GM18517 (cell line): ENCODE data around the gene ETS1.
A peak's percentile ranks its signal among the peaks of the same experiment; 100 is the strongest.
"Not testable (repeated sequence)": the region's sequence is repeated elsewhere in the genome, so short reads cannot be mapped to it uniquely, and the experiment has no call there.

ENCODE experiments used
- ATAC-seq: cut with Tn5 transposase; IDR thresholded peaks from one replicate; pipeline ENCODE4 v1.9.1; 2021; ENCODE audit warnings: mild to moderate bottlenecking, moderate library complexity; ENCODE audit not compliant: unreplicated experiment

The ETS1 gene

DNA sequence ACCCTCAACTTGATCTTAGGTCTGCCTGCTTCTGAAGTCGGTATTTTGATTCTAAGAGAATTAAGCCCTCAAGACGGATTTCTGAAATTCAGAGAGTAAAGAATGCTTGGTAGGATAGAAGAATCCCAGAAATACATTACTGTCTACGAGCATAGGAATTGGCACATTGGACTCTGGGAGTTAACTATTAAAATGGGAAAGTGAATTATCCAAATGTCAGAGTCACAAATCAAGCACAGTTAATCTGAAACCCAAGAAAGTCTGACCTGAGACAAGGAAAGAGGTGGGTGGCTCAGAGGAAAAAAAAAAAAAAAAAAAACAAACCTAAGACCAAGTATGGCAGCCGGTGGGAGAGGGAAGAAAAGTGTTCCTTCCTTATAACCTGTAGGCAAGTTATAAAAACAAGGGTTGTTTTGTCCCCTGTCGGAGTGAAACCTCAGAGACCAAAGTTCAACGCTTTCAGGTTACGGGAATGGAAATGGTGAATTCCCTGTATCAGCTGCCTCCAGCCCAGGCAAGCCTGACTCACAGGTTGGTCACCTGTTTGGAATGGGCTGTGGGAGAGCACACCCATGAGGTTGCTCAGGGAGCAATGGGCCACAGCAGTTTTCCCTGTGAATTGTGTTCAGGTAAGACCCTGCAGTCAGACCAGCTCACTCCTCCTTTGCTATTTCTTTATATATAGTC lies 139.0 kb downstream of the ETS1 start:
- ATAC-seq = no peak

DNA sequence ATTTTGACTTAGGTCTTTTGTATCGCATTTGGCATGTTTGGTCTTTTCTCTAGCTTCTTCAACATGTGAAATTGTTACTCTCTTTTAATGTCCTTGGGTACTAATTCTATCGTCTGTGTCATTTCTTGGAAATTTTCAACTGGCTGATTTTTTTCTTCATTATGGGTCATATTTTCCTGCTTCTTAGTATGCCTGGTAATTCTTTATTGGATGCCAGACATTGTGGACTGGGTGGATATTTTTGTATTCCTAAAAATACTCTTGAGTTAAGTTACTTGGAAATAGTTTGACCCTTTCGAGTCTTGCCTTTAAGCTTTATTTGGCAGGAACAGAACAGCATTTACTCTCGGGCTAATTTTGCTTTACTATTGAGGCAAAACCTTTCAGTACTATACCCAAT lies 140.1 kb downstream of the ETS1 start:
- ATAC-seq = no peak

- not testable (repeated sequence) for ATAC-seq
Measured at GRCh38 chr11:128445921-128446320, 141.4 kb downstream of the ETS1 start.

DNA sequence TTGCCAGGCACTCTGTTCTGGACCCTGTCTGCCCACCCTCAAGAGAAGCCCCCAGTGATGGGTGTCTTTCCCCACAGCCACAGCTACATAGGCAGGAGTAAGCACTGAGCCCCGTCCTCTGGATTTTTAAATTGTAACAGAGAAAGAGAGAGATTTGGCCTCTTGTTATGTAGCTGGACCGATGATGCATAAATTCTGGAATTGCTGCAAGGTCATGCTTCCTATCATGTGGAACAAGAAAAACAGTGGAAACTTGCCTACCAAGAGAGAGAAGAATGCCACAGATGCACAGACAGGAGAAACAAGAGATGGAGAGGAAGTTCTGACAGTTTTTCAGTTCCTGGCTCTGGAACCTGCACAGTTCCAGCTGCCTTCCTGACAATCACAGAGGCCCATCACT lies 150.2 kb downstream of the ETS1 start:
- ATAC-seq = no peak

DNA sequence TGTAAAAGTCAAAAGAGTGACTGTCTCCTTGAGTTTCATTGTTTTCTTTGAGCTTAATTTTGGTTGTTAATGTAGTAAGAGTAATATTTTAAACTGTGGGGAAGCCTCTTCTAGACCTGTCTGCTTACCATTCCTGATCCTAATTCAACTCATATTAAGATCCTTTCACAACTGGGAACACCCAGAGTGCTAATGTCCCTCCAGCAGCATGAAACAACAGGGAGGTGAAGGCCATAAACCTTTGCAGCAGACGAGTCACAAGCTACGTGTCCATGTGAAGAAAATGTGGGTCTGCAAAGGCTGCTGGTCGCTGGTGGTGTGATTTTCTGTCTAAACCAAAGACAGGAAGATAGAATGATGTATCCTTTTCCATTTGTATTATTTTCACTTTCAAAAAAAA lies 152.5 kb downstream of the ETS1 start:
- ATAC-seq = no peak

- ATAC-seq = no peak
Measured at GRCh38 chr11:128434411-128434810, 152.9 kb downstream of the ETS1 start.

DNA sequence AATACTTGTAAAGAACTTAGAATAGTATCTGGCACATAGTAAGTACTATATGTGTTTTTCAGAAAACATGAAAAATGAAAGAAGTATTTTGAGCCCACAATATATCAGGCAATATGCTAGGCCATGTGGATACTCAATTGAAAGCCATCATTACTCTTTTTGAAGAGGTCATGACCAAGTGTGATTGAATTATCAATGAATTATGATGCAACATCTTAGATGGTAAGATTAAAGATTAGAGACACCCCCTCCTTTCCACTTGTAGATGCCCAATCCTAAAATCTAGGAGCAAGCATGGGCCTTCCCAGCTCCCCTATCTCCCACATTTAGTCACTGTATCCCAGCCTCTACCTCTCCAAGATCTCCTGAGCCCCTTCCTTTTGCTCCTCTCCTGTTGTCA lies 154.4 kb downstream of the ETS1 start:
- ATAC-seq = no peak

GRCh38 chr11:128431931-128432330 lies 155.4 kb downstream of the ETS1 start:
- no peak for ATAC-seq

DNA sequence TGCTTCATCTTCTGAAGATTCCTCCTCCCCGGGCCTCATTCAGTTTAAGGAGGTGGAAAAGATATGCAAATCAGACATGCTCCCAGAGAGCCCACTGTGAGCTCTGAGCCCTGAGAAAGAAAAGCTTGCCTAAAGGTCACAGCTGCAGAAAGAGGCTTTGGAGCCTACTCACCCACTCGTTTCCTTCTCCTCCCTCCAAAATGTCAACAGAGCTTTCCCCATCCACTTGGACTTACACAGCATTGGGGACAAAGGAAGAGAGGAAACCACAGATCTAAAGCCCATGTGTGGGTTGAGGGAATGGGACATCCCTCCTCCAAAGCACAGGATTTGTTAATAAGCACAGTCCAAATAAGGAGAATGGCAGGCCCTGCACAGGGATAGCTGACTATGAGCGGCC lies 158.4 kb downstream of the ETS1 start:
- no peak for ATAC-seq

GRCh38 chr11:128424851-128425285 lies 162.5 kb downstream of the ETS1 start:
- ATAC-seq = no peak

GRCh38 chr11:128424271-128424711 lies 163.1 kb downstream of the ETS1 start:
- no peak for ATAC-seq

DNA sequence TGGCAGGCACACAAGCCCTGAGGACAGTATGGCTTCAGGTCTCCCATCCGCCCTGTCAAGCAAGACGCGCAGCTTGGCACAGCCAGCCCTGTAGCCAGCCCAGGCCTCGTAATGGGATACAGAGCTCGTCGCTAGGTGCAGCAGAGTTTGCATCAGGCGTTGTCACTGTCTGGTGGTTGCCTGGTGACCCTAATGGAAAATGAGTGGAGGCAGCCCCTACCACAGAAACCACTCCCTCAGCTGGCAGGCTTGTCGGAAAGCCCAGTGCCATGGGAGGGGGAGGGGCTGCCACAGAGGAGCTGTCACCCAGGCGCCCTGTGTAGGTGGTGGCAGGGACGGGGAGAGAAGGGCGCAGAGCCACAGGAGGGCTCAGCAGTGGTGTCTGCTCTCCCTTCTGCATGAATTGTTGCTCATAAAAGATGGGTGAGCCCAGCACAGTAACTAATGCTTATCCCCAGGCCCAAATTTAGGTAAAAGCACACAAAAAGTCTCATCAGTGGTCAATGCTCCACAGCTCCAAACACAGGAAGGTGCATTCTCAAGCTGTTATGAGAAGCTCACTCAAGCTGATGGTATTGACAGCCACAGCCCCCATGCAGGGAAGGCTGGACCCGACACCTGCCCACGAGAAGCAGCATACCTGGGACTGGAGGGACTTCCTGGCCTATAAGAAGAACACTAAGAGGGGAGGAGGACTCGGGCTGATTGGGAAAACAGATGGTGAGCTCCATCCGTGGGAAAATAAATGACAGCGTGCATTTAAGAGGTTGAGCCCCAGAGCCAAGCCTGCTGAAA lies 164.6 kb downstream of the ETS1 start:
- ATAC-seq = no peak

- ATAC-seq = no peak
Measured at GRCh38 chr11:128421577-128422330, 165.6 kb downstream of the ETS1 start.

DNA sequence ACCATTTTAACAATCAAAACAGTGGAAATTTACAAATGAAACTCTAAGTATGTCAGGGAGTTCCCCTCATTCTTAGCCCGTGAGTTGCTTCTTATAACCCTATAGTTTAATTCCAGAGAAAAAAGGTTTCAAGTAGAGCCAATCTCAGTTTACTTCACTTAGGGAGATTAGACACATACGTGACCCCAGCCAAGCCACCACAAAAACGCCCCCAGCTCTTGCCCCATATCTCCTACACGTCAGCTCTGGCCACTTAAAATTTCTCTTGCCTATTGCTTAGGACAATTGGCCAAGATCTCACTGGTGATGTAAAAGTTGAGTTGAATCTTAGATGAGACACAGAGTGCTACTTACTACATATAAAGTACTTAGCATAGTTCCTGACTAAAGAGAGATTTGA lies 166.4 kb downstream of the ETS1 start:
- no peak for ATAC-seq

DNA sequence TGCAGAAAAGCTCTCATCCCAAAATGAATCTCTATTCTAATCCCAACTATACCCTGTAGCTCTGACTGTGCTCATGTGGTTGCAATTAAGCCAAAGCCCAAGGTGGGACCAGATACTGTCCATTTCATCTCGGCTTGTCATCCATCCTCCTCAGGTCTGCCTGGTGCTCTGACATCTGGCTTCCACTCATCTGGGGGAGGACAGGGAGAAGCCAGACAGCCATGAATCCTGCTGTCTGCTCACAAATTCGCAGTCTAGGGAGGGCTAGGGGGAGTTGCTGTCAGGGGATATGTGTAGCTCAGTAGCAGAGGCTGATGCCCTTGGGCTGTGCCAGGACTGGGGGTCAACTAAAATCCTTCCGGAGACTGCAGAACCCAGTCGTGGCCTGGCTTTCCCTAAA lies 167.1 kb downstream of the ETS1 start:
- no peak for ATAC-seq

- no peak for ATAC-seq
Measured at GRCh38 chr11:128419012-128419767, 168.2 kb downstream of the ETS1 start.

DNA sequence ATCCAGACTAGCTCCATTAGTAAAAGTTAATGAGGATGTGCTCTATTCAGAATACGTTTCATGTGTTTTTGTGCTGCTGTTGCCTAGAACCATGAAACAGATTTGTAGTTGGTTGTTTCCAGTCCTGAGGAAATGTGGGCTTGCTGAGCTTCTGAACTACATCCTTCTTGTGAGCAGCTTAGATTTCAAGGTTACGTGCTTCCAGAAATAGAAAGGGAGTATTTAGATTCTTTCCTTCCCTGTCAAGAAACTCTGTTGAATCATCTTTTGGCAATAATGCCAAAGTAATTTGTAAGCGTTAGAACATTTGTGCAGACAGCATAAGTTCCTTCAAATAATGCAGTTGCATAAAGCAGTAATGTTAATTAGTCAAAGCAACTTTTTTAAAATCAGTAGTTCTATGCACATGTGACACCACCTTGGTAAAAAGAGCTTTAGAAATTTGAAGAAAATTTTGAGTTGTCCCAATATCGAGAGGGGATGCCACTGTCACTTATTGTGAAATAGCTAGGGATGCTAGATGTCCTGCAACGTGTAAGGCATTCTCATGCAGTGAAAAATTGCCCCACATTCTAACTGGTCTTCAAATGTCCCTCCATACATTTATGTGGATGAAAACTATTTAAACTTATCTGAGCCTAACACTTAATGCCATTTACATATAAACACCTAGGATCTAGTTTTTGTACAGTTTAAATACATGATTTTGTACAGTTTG lies 169.6 kb downstream of the ETS1 start:
- no peak for ATAC-seq

DNA sequence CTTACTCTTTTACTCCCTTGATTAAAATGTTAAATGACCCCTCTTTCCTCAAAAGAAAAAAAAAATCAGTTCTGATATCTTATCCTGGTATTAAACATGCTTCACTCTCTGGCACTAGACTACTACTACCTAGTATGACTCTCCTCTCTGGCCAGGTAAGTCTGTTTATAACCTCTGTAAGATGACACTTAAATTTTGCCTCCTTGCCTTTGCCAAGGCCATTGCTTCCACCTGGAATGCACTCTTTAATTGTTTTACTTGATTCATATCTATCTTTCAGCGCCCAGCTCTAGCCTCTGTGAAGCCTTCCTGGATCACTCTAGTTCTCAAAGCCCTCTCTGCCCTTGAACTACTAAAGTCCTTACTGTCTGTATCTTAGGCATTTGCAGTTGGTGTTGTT lies 170.4 kb downstream of the ETS1 start:
- ATAC-seq = no peak

DNA sequence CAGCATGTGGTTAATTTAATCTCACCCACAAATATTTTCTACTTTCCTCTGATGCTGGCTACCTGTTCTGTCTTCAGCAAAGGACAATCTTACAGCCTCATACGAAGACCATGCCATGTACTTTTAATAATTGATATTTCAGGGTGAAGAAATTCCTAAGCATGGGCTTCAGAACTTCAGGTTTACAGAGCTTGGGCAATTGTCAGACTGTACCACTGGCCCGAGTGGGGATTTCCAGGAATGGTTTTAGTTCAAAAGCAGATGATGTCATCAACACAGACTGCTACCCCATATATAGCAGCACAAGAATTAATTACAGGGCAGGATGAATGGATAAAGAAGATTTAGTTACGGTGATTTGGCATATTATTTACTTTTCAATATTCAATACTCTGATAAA lies 171.8 kb downstream of the ETS1 start:
- ATAC-seq = peak; percentile 38
